ENCODE data around the gene LSM14A.
A peak's percentile ranks its signal among the peaks of the same experiment; 100 is the strongest.

The LSM14A gene

DNA sequence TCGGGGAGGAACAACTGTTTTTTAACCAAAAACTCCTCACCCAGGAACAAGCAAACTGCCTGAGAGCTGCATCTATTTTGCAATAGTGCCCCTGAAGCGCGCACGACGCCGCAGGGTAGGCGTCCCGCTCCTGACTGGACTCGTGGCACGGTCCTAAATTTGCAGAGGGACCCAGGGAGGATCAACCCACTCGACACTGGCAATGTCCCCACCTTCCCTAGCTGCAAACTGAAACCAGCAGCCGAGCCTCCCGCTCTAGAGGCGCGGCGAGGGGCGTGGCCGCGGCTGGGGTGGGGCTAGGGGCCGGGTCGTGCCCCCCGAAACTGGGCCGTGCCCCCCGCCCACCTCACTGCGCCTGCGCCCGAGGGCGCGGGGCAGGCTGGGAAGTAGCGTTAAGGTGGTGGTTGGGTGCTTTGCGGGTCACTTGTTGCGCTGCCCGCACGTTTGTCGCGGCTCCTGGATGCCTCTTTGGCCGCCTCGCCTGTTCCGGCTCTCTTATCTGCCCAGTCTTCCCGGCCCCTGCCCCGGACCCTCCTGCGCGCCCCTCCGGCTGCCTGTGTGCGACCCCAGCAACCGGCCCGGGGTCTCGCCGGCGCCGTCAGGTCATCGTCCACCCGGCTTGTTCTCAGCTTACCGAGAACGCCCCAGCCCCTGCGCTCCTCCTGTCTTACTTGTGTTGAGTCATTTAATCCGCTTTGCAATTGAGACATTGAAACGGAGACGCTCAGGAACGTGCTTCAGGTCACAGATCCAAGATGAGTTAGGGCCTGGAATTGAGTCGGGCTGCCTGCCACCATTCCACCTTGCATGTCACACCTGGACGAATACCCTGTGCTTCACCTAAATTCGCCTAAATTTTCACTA is 37.9 kb upstream of the LSM14A start:
- Histone ChIP-seq H3K9ac (peak overlapping the region; percentile 83 to 91 (median 87)), H3K27me3 (no peaks in the 10 kb centered on the region), H3K4me1 (peaks cover 7 to 18% (median 12%) of the 10 kb centered on the region in 10 experiments; a peak in 19 of 20 replicates), H3K4me3 (peak overlapping the region; percentile 66 to 83 (median 74)), H3K9me3 (replicated peaks in 1 of 11) (no peaks in the 10 kb centered on the region), H3K27ac (peak overlapping the region; percentile 75 to 93 (median 86)), H3K4me2 (peak overlapping the region; percentile 78 to 97 (median 87)), H3K36me3 (no peaks in the 10 kb centered on the region), H4K20me1 (no peaks in the 10 kb centered on the region)
- TF ChIP-seq Cebpa-rat (IDR thresholded peaks at IDR 0.05) = peak in 2 of 11 experiments; percentile 19 to 44; a peak in 1 of 22 replicates

DNA sequence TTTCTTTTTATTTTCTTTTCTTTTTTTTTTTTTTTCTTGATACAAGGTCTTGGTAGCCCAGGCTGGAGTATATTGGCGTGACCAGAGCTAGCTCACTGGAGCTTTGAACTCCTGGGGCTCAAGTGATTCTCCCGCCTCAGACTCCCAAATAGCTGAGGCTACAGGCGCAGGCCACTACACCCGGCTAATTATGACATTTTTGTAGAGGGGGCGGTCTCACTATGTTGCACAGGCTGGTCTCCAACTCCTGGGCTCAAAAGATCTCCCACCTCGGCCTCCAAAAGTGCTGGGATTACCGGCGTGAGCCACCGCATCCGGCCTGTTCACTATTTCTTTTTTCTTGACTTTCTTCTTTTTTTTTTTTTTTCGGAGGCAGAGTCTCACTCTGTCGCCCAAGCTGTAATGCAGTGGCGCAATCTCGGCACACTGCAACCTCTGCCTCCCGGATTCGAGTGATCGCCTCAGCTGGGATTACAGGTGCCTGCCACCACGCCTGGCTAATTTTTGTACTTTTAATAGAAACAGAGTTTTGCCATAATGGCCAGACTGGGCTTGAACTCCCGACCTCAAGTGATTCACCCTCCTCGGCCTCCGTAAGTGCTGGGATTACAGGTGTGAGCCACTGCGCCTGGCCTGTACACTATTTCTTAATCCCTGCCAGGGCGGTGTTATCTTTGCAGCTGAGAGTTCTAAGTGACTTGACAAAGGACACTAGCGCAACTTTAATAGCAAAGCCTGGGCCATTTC is 37.1 kb upstream of the LSM14A start:
- Histone ChIP-seq H3K27ac (peak overlapping the region; percentile 75 to 93 (median 86); a peak in 21 of 22 replicates), H3K9me3 (replicated peaks in 1 of 11) (no peaks in the 10 kb centered on the region), H3K4me1 (peaks cover 7 to 18% (median 12%) of the 10 kb centered on the region in 10 experiments; a peak in 19 of 20 replicates), H3K4me3 (peak overlapping the region; percentile 66 to 83 (median 74)), H3K9ac (peak overlapping the region; percentile 83 to 91 (median 87)), H3K27me3 (no peaks in the 10 kb centered on the region), H3K4me2 (peak overlapping the region; percentile 78 to 97 (median 87)), H4K20me1 (no peaks in the 10 kb centered on the region), H3K36me3 (no peaks in the 10 kb centered on the region)
- peak in 4 of 11 experiments; percentile 43 to 69 (median 61); a peak in 7 of 22 replicates for TF ChIP-seq Cebpa-rat (IDR thresholded peaks at IDR 0.05)

DNA sequence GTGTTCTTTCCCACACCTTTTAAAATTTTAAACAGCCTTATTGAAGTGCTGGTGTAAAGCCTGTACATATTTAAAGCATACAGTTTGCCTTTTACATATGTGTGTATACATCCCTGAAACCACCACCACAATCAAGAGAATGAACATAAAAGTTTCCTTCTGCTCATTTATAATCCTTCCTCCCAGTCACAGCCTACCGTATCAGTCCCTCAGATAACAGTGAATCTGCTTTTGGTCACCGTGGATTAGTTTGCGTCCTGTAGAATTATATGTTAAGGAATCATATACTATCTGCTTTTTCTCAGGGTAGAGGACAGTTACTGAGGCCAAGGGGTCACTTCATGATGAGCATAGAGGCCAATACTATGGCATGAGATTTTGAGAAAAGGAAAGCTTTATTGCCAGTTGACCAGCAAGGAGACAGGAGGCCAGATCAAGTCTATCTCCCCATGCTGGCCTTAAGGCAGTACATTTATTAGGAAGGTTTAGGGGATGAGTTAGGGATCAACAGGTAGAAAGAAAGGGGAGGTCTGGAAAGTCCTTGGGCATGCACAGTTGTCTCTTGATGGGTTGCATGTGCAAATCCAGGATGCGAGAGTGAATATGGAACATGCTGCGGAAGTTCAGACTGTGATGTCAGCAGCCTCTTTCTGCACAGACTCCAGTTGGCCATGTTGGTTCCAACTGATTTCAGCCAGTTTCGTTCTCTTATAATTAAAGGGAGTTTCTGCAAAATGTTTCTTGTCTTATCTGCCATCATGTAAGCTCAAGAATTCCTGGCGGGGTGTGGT is 36.3 kb upstream of the LSM14A start:
- Histone ChIP-seq H3K9ac (peak overlapping the region in 3 of 11 experiments; percentile 18 to 89 (median 87); a peak in 1 of 22 replicates), H3K27me3 (no peaks in the 10 kb centered on the region), H3K36me3 (no peaks in the 10 kb centered on the region), H3K9me3 (replicated peaks in 1 of 11) (no peaks in the 10 kb centered on the region), H3K4me2 (peak overlapping the region in 9 of 11 experiments; percentile 78 to 97 (median 88); a peak in 17 of 22 replicates), H4K20me1 (no peaks in the 10 kb centered on the region), H3K27ac (peak overlapping the region in 3 of 11 experiments; percentile 20 to 34 (median 21); a peak in 4 of 22 replicates), H3K4me3 (no peak overlapping the region), H3K4me1 (peaks cover 7 to 18% (median 12%) of the 10 kb centered on the region in 10 experiments; a peak in 19 of 20 replicates)
- no peak for TF ChIP-seq Cebpa-rat (IDR thresholded peaks at IDR 0.05)

DNA sequence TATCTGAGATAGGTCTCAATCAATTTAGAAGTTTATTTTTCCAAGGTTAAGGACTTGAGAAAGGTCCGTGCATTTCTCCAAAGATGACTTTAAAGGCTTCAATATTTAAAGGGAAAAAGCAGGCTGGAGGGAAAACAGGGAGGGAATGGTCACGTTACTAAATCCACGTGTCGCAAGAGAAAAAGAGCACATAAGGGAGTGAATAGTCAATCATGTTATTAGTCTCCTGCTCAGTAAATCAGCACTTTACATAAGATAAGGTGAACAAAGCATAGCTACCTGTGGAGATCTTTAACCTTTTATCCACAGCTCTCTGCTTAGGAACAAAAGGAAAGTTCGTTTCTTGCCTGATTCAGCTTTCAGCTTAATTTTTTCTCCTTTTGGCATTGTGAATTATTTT is 31.3 kb upstream of the LSM14A start:
- no peaks in the 10 kb centered on the region for H4K20me1 ChIP-seq
- TF ChIP-seq Cebpa-rat (IDR thresholded peaks at IDR 0.05) = no peak
- no peaks in the 10 kb centered on the region for H3K36me3 ChIP-seq
- H3K9ac ChIP-seq = no peak overlapping the region
- no peaks in the 10 kb centered on the region for H3K4me1 ChIP-seq
- no peaks in the 10 kb centered on the region for H3K27me3 ChIP-seq
- no peak overlapping the region for H3K4me2 ChIP-seq
- no peak overlapping the region for H3K4me3 ChIP-seq
- no peaks in the 10 kb centered on the region for H3K9me3 ChIP-seq (replicated peaks in 1 of 11)
- no peak overlapping the region for H3K27ac ChIP-seq

DNA sequence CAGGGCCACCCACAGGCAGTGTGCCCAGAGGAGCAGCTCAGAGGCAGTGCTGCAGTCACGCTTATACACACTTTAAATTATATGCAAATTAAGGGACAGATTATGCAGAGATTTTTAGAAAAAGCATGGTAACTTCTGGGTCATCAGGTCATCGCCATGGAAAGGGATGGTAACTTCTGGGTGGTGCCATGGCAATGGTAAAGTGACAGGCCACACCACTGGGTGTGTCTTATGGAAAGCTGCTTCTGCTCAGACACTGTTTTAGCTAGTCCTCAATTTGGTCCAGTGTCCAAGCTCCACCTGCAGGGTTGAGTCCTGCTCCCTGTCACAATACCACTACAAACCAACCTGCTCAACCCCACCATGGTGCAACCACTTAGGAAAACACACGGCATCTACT is 29.9 kb upstream of the LSM14A start:
- Histone ChIP-seq H3K27ac (no peak overlapping the region), H3K4me3 (no peak overlapping the region), H3K27me3 (no peaks in the 10 kb centered on the region), H3K4me2 (no peak overlapping the region), H3K36me3 (no peaks in the 10 kb centered on the region), H4K20me1 (no peaks in the 10 kb centered on the region), H3K9ac (no peak overlapping the region), H3K9me3 (replicated peaks in 1 of 11) (no peaks in the 10 kb centered on the region), H3K4me1 (no peaks in the 10 kb centered on the region)
- TF ChIP-seq Cebpa-rat (IDR thresholded peaks at IDR 0.05) = no peak

DNA sequence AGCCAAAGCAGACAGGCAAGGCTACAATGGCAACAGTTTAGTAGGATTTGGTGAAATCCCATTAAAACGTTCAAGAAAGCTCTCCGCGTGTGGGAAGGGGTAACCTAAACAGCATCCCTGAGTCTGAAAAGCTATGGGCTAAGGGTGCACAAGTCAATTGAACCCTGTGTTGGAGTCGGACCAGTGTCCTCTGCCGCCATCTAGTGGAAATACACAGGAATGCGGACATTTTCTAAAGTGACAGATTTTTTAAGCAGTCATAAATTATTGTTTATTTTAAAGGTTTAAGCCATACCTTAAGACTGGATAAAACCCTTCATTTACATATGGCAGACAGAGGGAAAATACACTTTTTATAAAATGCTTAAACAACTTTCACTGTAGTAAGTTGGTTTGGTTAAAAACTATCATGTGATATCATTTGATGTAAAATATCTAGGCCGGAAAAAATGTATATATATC is 26.5 kb upstream of the LSM14A start:
- Histone ChIP-seq H3K4me1 (no peaks in the 10 kb centered on the region), H3K27me3 (no peaks in the 10 kb centered on the region), H3K4me2 (no peak overlapping the region), H3K9ac (no peak overlapping the region), H3K4me3 (no peak overlapping the region), H4K20me1 (no peaks in the 10 kb centered on the region), H3K27ac (no peak overlapping the region), H3K9me3 (replicated peaks in 1 of 11) (no peaks in the 10 kb centered on the region), H3K36me3 (no peaks in the 10 kb centered on the region)
- TF ChIP-seq Cebpa-rat (IDR thresholded peaks at IDR 0.05) = no peak

DNA sequence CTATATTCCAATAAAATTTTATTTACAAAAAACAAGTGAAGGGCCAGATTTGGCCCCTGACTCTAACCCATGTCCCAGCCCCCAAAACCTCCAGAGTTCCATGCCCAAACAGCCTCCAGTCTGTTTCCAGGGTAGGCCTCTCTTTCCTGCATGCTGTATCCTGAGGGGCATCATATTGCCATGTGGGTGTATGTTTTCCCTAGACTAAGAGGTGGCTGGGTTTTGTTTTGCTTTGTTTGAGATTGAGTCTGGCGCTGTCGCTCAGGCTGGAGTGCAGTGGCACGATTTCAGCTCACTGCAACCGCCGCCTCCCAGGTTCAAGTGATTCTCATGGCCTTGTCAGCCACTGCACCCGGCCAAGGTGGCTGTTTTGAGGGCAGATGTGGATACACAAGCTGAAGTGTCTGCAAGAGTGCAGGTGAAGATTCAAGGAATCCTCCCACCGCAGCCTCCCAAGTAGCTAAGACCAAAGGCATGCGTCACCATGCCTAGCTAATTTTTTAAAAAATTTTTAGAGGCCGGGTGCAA is 23.6 kb upstream of the LSM14A start:
- Histone ChIP-seq H3K4me1 (no peaks in the 10 kb centered on the region), H3K27me3 (no peaks in the 10 kb centered on the region), H3K4me2 (no peak overlapping the region), H3K36me3 (no peaks in the 10 kb centered on the region), H4K20me1 (no peaks in the 10 kb centered on the region), H3K9me3 (replicated peaks in 1 of 11) (no peaks in the 10 kb centered on the region), H3K4me3 (no peak overlapping the region), H3K9ac (no peak overlapping the region), H3K27ac (no peak overlapping the region)
- no peak for TF ChIP-seq Cebpa-rat (IDR thresholded peaks at IDR 0.05)

DNA sequence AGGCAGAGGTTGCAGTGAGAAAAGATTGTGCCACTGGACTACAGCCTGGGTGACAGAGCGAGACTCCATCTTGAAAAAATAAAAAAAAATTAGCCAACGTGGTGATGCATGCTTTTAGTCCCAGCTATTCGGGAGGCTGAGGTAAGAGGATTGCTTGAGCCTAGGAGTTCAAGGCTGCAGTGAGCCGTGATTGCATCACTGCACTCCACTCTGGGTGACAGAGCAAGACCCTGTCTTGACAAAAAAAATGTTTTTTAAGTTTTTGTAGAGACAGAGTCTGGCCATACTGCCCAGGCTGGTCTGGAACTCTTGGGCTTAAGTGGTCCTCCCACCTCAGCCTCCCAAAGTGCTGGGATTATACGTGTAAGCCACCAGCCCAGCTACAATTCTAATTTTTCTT is 22.4 kb upstream of the LSM14A start:
- no peak for TF ChIP-seq Cebpa-rat (IDR thresholded peaks at IDR 0.05)
- Histone ChIP-seq H4K20me1 (no peaks in the 10 kb centered on the region), H3K9me3 (replicated peaks in 1 of 11) (no peaks in the 10 kb centered on the region), H3K9ac (no peak overlapping the region), H3K4me1 (no peaks in the 10 kb centered on the region), H3K4me2 (no peak overlapping the region), H3K27ac (no peak overlapping the region), H3K4me3 (no peak overlapping the region), H3K27me3 (no peaks in the 10 kb centered on the region), H3K36me3 (no peaks in the 10 kb centered on the region)

Measured in BLaER1 treated with 17β-estradiol and CSF1 and Interleukin-3, amounts not matched to agents 10 nM and 100 nM (cell line).